Loucy (cell line): ENCODE data around the gene IGF1R.

Experiments
- EZH2phosphoT487 ChIP-seq: fragments of 200-600 bp; IDR thresholded peaks from 2 replicates; pipeline ENCODE4 v1.6.1; 2018; ENCODE audit warnings: antibody characterized with exemption, mild to moderate bottlenecking, moderate library complexity, borderline replicate concordance
- TF ChIP-seq, protein P1 (sequence below): fragments of 200-600 bp; sonication (generic); conservative IDR thresholded peaks from 2 replicates; pipeline ENCODE4 v1.5.1; 2014; ENCODE audit warnings: mild to moderate bottlenecking, antibody characterized with exemption, low read length

DNA sequence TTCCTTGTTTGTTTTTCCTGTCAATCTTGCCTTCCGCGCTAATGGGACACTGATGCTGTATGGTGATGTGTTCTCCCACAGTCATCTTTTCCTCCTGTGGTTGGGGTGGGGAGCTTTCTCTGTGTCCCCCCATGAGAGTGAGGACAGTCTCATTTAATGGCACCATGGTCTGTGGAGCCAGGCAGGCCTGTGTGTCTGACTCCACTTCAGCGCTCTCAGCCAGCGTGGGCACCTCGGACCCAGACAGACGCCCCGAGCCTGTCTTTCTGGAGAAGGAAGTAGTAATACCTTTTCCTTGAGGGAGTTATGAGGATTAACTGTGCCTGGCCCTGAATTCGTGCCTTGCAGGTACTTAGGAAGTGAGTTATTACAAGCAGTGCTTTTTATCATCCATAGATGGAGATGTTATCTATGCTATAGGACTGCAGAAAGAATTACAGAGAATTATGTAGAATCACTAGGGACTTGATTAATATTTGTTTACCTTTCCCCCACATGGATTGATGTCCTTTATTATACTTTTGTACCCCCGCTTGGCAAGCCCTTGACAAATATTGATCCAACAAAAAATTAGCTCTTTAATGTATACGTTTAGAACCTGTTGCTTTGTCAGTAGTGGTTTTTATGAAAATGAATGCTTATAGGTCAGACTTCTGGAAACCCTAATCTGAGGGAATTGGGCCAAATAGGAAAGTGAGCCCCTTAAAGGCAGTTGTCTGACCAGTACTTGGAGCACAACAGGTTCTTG, 206.9 kb downstream of the IGF1R start:
- TF ChIP-seq, protein P1, sequence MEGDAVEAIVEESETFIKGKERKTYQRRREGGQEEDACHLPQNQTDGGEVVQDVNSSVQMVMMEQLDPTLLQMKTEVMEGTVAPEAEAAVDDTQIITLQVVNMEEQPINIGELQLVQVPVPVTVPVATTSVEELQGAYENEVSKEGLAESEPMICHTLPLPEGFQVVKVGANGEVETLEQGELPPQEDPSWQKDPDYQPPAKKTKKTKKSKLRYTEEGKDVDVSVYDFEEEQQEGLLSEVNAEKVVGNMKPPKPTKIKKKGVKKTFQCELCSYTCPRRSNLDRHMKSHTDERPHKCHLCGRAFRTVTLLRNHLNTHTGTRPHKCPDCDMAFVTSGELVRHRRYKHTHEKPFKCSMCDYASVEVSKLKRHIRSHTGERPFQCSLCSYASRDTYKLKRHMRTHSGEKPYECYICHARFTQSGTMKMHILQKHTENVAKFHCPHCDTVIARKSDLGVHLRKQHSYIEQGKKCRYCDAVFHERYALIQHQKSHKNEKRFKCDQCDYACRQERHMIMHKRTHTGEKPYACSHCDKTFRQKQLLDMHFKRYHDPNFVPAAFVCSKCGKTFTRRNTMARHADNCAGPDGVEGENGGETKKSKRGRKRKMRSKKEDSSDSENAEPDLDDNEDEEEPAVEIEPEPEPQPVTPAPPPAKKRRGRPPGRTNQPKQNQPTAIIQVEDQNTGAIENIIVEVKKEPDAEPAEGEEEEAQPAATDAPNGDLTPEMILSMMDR, result no peak
- no peak for TF ChIP-seq EZH2phosphoT487
